Bronchial epithelial cell (primary cell): Measurements from ENCODE around the gene KIF1C. TPM values are rescaled to one million over a fixed set of nuclear protein-coding genes. Genes with fewer than 3 reads are reported as not detected.

ENCODE experiments used
- DNase-seq: peaks from one replicate; pipeline ENCODE4 v3.0.0-alpha.2; 2010; ENCODE audit warnings: low read depth
- FAIRE-seq: peaks from 2 replicates; lab custom pipeline; 2011; peaks lifted over from hg19 to GRCh38; lab: Jason Lieb, UNC
- H3K27me3 ChIP-seq: 2 replicates; pipeline ENCODE4 v1.5.1; 2011; ENCODE audit warnings: low read length; ENCODE audit not compliant: control insufficient read depth, insufficient read depth
- H3K36me3 ChIP-seq: 2 replicates; pipeline ENCODE4 v1.5.1; 2011; ENCODE audit warnings: low read length; ENCODE audit not compliant: control insufficient read depth, insufficient read depth
- H3K4me3 ChIP-seq: 2 replicates; pipeline ENCODE4 v1.5.1; 2011; ENCODE audit warnings: mild to moderate bottlenecking, low read depth, low read length, control low read depth
- total RNA-seq: library from RNA; depleted of rRNA; stranded (reverse); fragments of >200 nt; gene quantifications from 2 replicates; pipeline ENCODE4 v1.2.1, GENCODE V29; 2014
- TF ChIP-seq, protein P1 (sequence below): IDR thresholded peaks from 2 replicates; pipeline ENCODE4 v1.5.1; 2011; ENCODE audit warnings: mild to moderate bottlenecking, moderate library complexity, low read length, control low read depth, inconsistent platforms; ENCODE audit not compliant: insufficient read depth, severe bottlenecking

KIF1C gene
- total RNA-seq, 1 donor from 2014 or later: 89.0 TPM

- no peak for FAIRE-seq
- DNase-seq: no peak
- TF ChIP-seq, protein P1, sequence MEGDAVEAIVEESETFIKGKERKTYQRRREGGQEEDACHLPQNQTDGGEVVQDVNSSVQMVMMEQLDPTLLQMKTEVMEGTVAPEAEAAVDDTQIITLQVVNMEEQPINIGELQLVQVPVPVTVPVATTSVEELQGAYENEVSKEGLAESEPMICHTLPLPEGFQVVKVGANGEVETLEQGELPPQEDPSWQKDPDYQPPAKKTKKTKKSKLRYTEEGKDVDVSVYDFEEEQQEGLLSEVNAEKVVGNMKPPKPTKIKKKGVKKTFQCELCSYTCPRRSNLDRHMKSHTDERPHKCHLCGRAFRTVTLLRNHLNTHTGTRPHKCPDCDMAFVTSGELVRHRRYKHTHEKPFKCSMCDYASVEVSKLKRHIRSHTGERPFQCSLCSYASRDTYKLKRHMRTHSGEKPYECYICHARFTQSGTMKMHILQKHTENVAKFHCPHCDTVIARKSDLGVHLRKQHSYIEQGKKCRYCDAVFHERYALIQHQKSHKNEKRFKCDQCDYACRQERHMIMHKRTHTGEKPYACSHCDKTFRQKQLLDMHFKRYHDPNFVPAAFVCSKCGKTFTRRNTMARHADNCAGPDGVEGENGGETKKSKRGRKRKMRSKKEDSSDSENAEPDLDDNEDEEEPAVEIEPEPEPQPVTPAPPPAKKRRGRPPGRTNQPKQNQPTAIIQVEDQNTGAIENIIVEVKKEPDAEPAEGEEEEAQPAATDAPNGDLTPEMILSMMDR: no peak
- Histone ChIP-seq H3K27me3 (no peaks in the 10 kb centered on the region), H3K4me3 (peak within 1 kb of the TSS; percentile 99), H3K36me3 (peaks cover 2% of the 10 kb centered on the region)
Measured at GRCh38 chr17:4950746-4951204, 47.0 kb upstream of the KIF1C start, which contains the start of gene ENO3. ENO3 (plus strand) TSS chr17:4951119; CDS start chr17:4951830, 711 bp downstream.

- no peak for FAIRE-seq
- TF ChIP-seq, protein P1: no peak
- Histone ChIP-seq H3K4me3 (no peak overlapping the region), H3K36me3 (peaks cover 2% of the 10 kb centered on the region), H3K27me3 (no peaks in the 10 kb centered on the region)
- DNase-seq: no peak
Measured at GRCh38 chr17:4951486-4951885, 46.3 kb upstream of the KIF1C start.

DNA sequence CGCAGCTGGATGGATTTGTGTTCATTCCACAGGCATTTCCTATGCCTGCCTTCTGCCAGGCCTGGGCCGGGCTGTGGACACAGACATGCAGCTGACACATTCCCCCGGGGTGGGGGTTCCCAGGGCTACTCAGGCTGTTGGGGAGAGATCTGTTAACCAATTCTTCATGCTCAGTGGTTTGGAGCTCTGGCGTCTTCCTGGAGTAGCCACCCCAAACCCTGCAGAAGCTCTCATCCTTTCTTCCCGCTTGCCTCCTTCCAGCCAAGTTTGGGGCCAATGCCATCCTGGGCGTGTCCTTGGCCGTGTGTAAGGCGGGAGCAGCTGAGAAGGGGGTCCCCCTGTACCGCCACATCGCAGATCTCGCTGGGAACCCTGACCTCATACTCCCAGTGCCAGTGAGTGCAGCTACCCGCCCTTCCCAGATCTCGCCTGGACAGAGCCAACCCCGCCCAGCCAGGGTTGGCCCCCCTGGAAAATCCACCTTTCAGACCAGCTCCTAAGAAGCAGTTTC, 44.2 kb upstream of the KIF1C start:
- DNase-seq (no peak), FAIRE-seq (no peak)
- H3K36me3 ChIP-seq: no peaks in the 10 kb centered on the region
- TF ChIP-seq, protein P1: no peak
- H3K27me3 ChIP-seq: no peaks in the 10 kb centered on the region
- H3K4me3 ChIP-seq: no peak overlapping the region

DNA sequence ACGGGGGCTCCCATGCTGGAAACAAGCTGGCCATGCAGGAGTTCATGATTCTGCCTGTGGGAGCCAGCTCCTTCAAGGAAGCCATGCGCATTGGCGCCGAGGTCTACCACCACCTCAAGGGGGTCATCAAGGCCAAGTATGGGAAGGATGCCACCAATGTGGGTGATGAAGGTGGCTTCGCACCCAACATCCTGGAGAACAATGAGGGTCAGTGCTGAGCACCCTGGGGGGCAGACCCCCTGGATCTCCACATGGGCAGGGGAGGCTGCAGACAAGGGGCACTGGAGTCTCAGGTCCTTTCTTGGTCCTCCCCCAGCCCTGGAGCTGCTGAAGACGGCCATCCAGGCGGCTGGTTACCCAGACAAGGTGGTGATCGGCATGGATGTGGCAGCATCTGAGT, 42.7 kb upstream of the KIF1C start:
- no peak for FAIRE-seq
- no peak for DNase-seq
- H3K4me3 ChIP-seq: no peak overlapping the region
- TF ChIP-seq, protein P1: no peak
- peaks cover 7% of the 10 kb centered on the region for H3K36me3 ChIP-seq
- H3K27me3 ChIP-seq: no peaks in the 10 kb centered on the region

DNA sequence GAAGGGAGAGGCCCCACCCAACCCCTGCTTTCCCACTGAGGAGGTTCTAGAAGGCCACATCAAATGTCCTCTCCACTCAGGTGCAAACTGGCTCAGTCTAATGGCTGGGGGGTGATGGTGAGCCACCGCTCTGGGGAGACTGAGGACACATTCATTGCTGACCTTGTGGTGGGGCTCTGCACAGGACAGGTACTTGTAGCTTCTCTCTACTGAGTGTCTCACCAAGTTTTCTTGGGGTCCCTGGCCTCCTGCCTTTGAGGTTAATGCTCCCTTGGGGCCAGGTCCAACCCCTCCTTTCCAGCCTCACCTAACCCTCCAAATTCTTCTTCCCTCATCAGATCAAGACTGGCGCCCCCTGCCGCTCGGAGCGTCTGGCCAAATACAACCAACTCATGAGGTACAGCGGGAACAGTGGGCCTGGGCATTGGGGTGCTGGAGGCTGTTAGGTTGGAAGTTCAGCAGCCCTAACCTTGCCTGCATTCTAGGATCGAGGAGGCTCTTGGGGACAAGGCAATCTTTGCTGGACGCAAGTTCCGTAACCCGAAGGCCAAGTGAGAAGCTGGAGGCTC, 41.2 kb upstream of the KIF1C start:
- FAIRE-seq (no peak), DNase-seq (no peak)
- TF ChIP-seq, protein P1: peak; percentile 21

More for the DNA sequence above, 41.2 kb upstream of the KIF1C start:
- H3K4me3 ChIP-seq: no peak overlapping the region
- peaks cover 11% of the 10 kb centered on the region for H3K36me3 ChIP-seq
- H3K27me3 ChIP-seq: no peaks in the 10 kb centered on the region
